ENCODE data around the gene EVA1A. TPM values are rescaled to one million over a fixed set of nuclear protein-coding genes. Genes with fewer than 3 reads are reported as not detected.

Gene EVA1A
- total and polyA plus RNA-seq, 2 of the 8 experiments (the other 6 are each of a cell fraction or from before 2014, with no cell fraction given), result 2.4 to 4.3 TPM

GRCh38 chr2:75521225-75521872, 39.4 kb downstream of the EVA1A start:
- H3K18ac ChIP-seq (ENCODE audit: extremely low read depth, low read length), result no peak overlapping the region
- no peak overlapping the region for H2BK15ac ChIP-seq (ENCODE audit: low read length)
- no peak overlapping the region for H2BK5ac ChIP-seq (ENCODE audit: low read depth, low read length)
- H3K36me3 ChIP-seq (ENCODE audit: control insufficient read depth in 2 of 4, insufficient read depth in 4 of 4, low read length in 3 of 4), result no peaks in the 10 kb centered on the region
- H3K9ac ChIP-seq (replicated peaks in 1 of 4; ENCODE audit: extremely low read depth in 1 of 4, low read depth in 3 of 4, low read length in 3 of 4), result no peak overlapping the region
- no peak overlapping the region for H3K56ac ChIP-seq (replicated peaks; ENCODE audit: insufficient read length, low read depth, low read length)
- ChIA-PET POLR2A (ENCODE audit: partially characterized antibody) (no interaction called here), CTCF (ENCODE audit: partially characterized antibody) (interaction anchor here (1.0 to 1.6 kb wide), 3 partner anchors 40 to 55 kb away, joined by 3 read pairs; no protein-coding TSS in a partner anchor)
- H4K20me1 ChIP-seq (replicated peaks in 1 of 2; ENCODE audit: control insufficient read depth in 1 of 2, insufficient read depth in 2 of 2, low read length in 2 of 2), result no peaks in the 10 kb centered on the region
- no peak overlapping the region for H4K5ac ChIP-seq (ENCODE audit: insufficient read length, low read depth, low read length)
- H2AFZ ChIP-seq (ENCODE audit: low read length), result no peak overlapping the region
- no peaks in the 10 kb centered on the region for H3K27me3 ChIP-seq (replicated peaks in 1 of 4; ENCODE audit: control insufficient read depth in 3 of 4, extremely low read depth in 1 of 4, insufficient read depth in 3 of 4, low read length in 3 of 4)
- FAIRE-seq (no peak), DNase-seq (ENCODE audit: low read depth in 1 of 2, low spot score in 2 of 2) (no peak)
- no peak overlapping the region for H2BK20ac ChIP-seq (ENCODE audit: low read length)
- H3K23me2 ChIP-seq (ENCODE audit: low read depth, low read length), result no peaks in the 10 kb centered on the region; the same call in 1 of the 2 replicates
- no peak overlapping the region for H3K27ac ChIP-seq (ENCODE audit: low read depth, low read length)
- no peak overlapping the region for H3K4me3 ChIP-seq (ENCODE audit: extremely low read depth in 1 of 4, insufficient read depth in 2 of 4, low read depth in 3 of 4, low read length in 4 of 4)
- H3K4me2 ChIP-seq (ENCODE audit: insufficient read depth in 1 of 2, low read depth in 2 of 2, low read length in 2 of 2), result no peak overlapping the region
- H3K79me1 ChIP-seq (ENCODE audit: low read depth, low read length), result no peaks in the 10 kb centered on the region
- WGBS, 2 experiments (ENCODE audit: extremely low coverage in 1 of 2, insufficient coverage in 1 of 2, insufficient read length in 1 of 2, insufficient replicate concordance in 2 of 2, low coverage in 1 of 2, low lambda C conversion rate in 2 of 2, missing lambda C conversion rate in 1 of 2), result 94% methylated on average over 3 of the region's 3 CpGs; no CpG with 5 or more reads in 1 of the 2 experiments
- H3K79me2 ChIP-seq (ENCODE audit: control insufficient read depth in 1 of 2, insufficient read depth in 2 of 2, low read length in 2 of 2), result no peaks in the 10 kb centered on the region
- H2BK12ac ChIP-seq (ENCODE audit: low read depth, low read length), result no peak overlapping the region
- no peak overlapping the region for H3K23ac ChIP-seq (ENCODE audit: insufficient read length)
- no peak overlapping the region for H3K14ac ChIP-seq (ENCODE audit: insufficient read length)
- no peak overlapping the region for H2AK5ac ChIP-seq (ENCODE audit: low read depth, low read length)
- H2BK120ac ChIP-seq (replicated peaks; ENCODE audit: low read depth, low read length), result no peak overlapping the region
- no peaks in the 10 kb centered on the region for H3K4me1 ChIP-seq (replicated peaks in 1 of 4; ENCODE audit: control insufficient read depth in 3 of 4, insufficient read depth in 4 of 4, low read length in 3 of 4)
- H4K91ac ChIP-seq (replicated peaks; ENCODE audit: insufficient read length, low read length), result no peak overlapping the region
- no peaks in the 10 kb centered on the region for H3K9me3 ChIP-seq (ENCODE audit: insufficient read depth in 2 of 2, low read depth in 1 of 2, low read length in 1 of 2)
- no peak overlapping the region for H4K8ac ChIP-seq (ENCODE audit: extremely low read depth, insufficient read depth, low read length)
- H3K4ac ChIP-seq (replicated peaks; ENCODE audit: insufficient read length, low read depth, low read length), result no peak overlapping the region
- TF ChIP-seq NANOG (IDR thresholded peaks at IDR 0.05; ENCODE audit: insufficient read depth, low read depth, low read length, poor library complexity, severe bottlenecking), result no peak
- TF ChIP-seq SIN3A (conservative IDR thresholded peaks at IDR 0.05 in 1 of 2, IDR thresholded peaks at IDR 0.05 in 1 of 2; ENCODE audit: low read depth in 1 of 2, low read length in 2 of 2), result no peak
- no peak for TF ChIP-seq SIX5 (IDR thresholded peaks at IDR 0.05; ENCODE audit: low read depth, low read length)
- TF ChIP-seq SUZ12 (IDR thresholded peaks at IDR 0.05; ENCODE audit: low read length), result no peak
- TF ChIP-seq, protein P1, sequence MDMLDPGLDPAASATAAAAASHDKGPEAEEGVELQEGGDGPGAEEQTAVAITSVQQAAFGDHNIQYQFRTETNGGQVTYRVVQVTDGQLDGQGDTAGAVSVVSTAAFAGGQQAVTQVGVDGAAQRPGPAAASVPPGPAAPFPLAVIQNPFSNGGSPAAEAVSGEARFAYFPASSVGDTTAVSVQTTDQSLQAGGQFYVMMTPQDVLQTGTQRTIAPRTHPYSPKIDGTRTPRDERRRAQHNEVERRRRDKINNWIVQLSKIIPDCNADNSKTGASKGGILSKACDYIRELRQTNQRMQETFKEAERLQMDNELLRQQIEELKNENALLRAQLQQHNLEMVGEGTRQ (IDR thresholded peaks at IDR 0.05; ENCODE audit: low read length), result no peak
- TF ChIP-seq BACH1 (IDR thresholded peaks at IDR 0.05; ENCODE audit: low read length), result no peak
- no peak for TF ChIP-seq TEAD4 (IDR thresholded peaks at IDR 0.05; ENCODE audit: low read depth, low read length)
- TF ChIP-seq SIRT6 (IDR thresholded peaks at IDR 0.05; ENCODE audit: low read length), result no peak
- no peak for TF ChIP-seq JUND (IDR thresholded peaks at IDR 0.05; ENCODE audit: low read length)
- TF ChIP-seq KDM4A (IDR thresholded peaks at IDR 0.05; ENCODE audit: low read depth, low read length, severe bottlenecking), result no peak
- no peak for TF ChIP-seq ATF3 (IDR thresholded peaks at IDR 0.05; ENCODE audit: insufficient read depth, low read depth, low read length)
- TF ChIP-seq EZH2 (IDR thresholded peaks at IDR 0.05; ENCODE audit: low read depth, low read length, severe bottlenecking), result no peak

Measured in H1 (cell line).